ENCODE data around the gene TMEM41B.
"Not testable (repeated sequence)": the region's sequence is repeated elsewhere in the genome, so short reads cannot be mapped to it uniquely, and the experiment has no call there.

Gene TMEM41B

GRCh38 chr11:9260838-9261146 lies 53.6 kb downstream of the TMEM41B start:
- not testable (repeated sequence) for DNase-seq (ENCODE audit: low spot score)

GRCh38 chr11:9259981-9260837 lies 54.2 kb downstream of the TMEM41B start:
- no peak for DNase-seq (ENCODE audit: low spot score)

- DNase-seq (ENCODE audit: low spot score): not testable (repeated sequence)
Measured at GRCh38 chr11:9258279-9258678, 56.1 kb downstream of the TMEM41B start.

GRCh38 chr11:9254416-9254815 lies 60.0 kb downstream of the TMEM41B start:
- no peak for DNase-seq (ENCODE audit: low spot score)

DNA sequence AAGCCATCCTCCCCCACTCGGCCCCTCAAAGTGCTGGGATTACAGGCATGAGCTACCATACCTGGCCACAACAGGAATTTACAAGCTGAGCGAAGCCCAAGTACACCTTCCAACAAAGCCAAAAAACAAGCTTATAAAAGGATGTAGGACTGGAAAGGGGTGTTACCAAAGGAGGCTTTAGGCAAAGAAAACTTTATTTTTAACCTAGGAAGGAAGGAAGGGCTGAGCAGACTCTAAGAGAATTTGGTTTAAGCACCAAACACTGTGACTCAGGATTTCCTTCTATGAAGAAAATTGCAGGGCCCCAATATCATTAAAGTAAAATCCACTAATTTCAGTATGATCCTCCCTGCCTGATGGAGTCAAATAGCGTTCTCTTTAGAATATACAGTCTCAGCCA lies 61.3 kb downstream of the TMEM41B start:
- DNase-seq (ENCODE audit: low spot score): no peak

GRCh38 chr11:9251311-9251710 lies 63.1 kb downstream of the TMEM41B start:
- DNase-seq (ENCODE audit: low spot score): no peak

GRCh38 chr11:9250139-9250582 lies 64.2 kb downstream of the TMEM41B start:
- DNase-seq (ENCODE audit: low spot score): no peak

DNA sequence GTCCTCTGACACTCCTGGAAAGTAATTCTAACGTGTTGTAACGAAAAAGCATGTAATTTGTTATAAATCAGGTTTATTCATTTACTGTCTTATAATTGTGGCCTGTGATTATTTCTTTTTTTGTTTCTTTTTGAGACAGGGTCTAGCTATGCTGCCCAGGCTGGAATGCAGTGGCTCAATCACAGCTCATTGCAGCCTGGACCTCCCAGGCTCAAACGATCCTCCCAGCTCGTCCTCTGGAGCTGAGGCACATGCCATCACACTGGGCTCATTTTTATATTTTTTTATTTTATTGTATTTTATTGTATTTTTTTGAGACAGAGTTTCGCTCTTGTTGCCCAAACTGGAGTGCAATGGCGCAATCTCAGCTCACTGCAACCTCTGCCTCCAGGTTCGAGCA lies 65.1 kb downstream of the TMEM41B start:
- DNase-seq (ENCODE audit: low spot score): no peak

- no peak for DNase-seq (ENCODE audit: low spot score)
Measured at GRCh38 chr11:9247863-9248262, 66.5 kb downstream of the TMEM41B start.

DNA sequence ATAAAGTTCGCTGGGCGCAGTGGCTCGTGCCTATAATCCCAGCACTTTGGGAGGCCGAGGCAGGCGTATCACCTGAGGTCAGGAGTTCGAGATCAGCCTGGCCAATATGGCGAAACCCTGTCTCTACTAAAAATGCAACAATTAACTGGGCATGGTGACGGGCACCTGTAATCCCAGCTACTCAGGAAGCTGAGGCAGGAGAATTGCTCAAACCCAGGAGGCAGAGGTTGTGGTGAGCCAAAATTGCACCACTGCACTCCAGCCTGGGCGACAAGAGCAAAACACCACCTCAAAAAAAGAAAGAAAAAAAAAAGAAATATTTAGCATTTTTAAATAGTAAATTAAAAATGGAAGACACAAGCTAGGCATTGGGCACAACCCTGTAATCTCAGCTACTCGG lies 78.2 kb downstream of the TMEM41B start:
- DNase-seq (ENCODE audit: low spot score): not testable (repeated sequence)

DNA sequence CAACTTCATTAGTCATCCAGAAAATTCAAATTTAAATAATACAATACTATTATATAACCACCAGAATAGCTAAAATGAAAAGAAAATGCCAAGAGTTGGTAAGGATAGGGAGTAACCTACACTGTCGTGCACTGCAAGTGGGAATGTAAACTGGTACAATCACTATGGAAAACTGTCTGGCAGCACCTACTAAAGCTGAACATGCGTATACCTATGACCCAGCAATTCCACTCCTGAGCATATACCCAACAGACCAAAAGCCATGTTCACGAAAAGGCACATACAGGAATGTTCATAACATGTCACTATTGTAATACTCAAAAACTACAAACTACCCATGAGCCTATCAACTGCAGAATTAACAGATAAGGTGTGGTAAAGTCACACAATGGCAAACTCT lies 81.9 kb downstream of the TMEM41B start:
- DNase-seq (ENCODE audit: low spot score): no peak

DNA sequence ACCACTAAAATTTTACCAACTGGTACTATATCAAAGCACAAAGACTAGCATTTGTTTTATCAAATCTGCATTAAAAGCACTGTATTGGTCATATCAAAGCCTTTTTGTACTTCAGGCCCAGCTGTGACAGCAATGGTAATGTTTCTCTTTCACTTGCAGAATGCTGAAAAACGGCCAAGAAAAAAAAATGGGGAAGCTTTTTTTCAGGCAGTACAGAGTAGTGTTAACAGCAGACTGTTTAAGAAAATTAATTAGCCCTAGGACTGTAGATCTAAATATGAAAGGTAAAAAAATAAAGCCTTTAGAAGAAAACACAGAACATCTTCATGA lies 82.6 kb downstream of the TMEM41B start:
- DNase-seq (ENCODE audit: low spot score): no peak

Small RNA genes within 50 kb of the gene (small RNA-seq; reads per million reads assigned to genes)
- 0 reads per million in 2 experiments for gene RF00017

All from SK-N-DZ (cell line).